Left forelimb (tissue), 1 donor: ENCODE results near the gene FAM200C.

Source experiments
- DNase-seq: peaks from one replicate; pipeline ENCODE4 v3.0.0-alpha.2; 2018; ENCODE audit warnings: low spot score

Gene FAM200C

GRCh38 chr5:160367261-160367660 is 32.6 kb downstream of the FAM200C start:
- DNase-seq = no peak

GRCh38 chr5:160366230-160366629 is 33.6 kb downstream of the FAM200C start:
- no peak for DNase-seq

- DNase-seq = no peak
Measured at GRCh38 chr5:160363660-160364395, 36.0 kb downstream of the FAM200C start.

- DNase-seq = no peak
Measured at GRCh38 chr5:160363211-160363610, 36.6 kb downstream of the FAM200C start.

- DNase-seq = no peak
Measured at GRCh38 chr5:160361624-160362228, 38.1 kb downstream of the FAM200C start.

GRCh38 chr5:160360310-160360709 is 39.5 kb downstream of the FAM200C start:
- no peak for DNase-seq

GRCh38 chr5:160359816-160360215 is 40.0 kb downstream of the FAM200C start:
- no peak for DNase-seq

- no peak for DNase-seq
Measured at GRCh38 chr5:160359242-160359641, 40.6 kb downstream of the FAM200C start.

GRCh38 chr5:160357861-160358411 is 41.9 kb downstream of the FAM200C start:
- DNase-seq = peak; percentile 83

GRCh38 chr5:160357394-160357793 is 42.5 kb downstream of the FAM200C start:
- no peak for DNase-seq

GRCh38 chr5:160356550-160357347 is 43.1 kb downstream of the FAM200C start:
- DNase-seq = no peak

- DNase-seq = no peak
Measured at GRCh38 chr5:160354666-160355065, 45.2 kb downstream of the FAM200C start.

GRCh38 chr5:160353379-160353778 is 46.5 kb downstream of the FAM200C start:
- no peak for DNase-seq

- DNase-seq = no peak
Measured at GRCh38 chr5:160352308-160352707, 47.5 kb downstream of the FAM200C start.

GRCh38 chr5:160349935-160350303 is 49.9 kb downstream of the FAM200C start:
- no peak for DNase-seq

GRCh38 chr5:160349249-160349934 is 50.5 kb downstream of the FAM200C start:
- DNase-seq = no peak

- no peak for DNase-seq
Measured at GRCh38 chr5:160348080-160348479, 51.8 kb downstream of the FAM200C start.

GRCh38 chr5:160347448-160347847 is 52.4 kb downstream of the FAM200C start:
- DNase-seq = no peak
